Uterus (tissue), 2 donors: ENCODE results near the gene MOB3A.

Experiments
- CTCF ChIP-seq, 4 experiments: fragments of 200-600 bp in 2 of 4; fragments of 450-650 bp in 2 of 4; sonication (generic) in 2 of 4; IDR thresholded peaks; one replicate each; pipeline ENCODE4 v1.5.1; 2016 to 2019; ENCODE audit warnings: antibody characterized with exemption in 4 of 4, mild to moderate bottlenecking in 2 of 4, moderate library complexity in 1 of 4
- POLR2A ChIP-seq, 2 donors: fragments of 450-650 bp; IDR thresholded peaks; one replicate each; pipeline ENCODE4 v1.6.1; 2016; ENCODE audit warnings: antibody characterized with exemption in 2 of 2, mild to moderate bottlenecking in 1 of 2, moderate library complexity in 1 of 2

- TF ChIP-seq POLR2A (IDR thresholded peaks at IDR 0.05), result no peak
- no peak for TF ChIP-seq CTCF (IDR thresholded peaks at IDR 0.05)
These were observed 52.9 kb downstream of the MOB3A start for GRCh38 chr19:2043251-2043641.
